DMS 273 (cell line): ENCODE data around the gene SPRY1.
A peak's percentile ranks its signal among the peaks of the same experiment; 100 is the strongest.

ENCODE experiments used
- DNase-seq: peaks from one replicate; lab custom pipeline; 2025; ENCODE audit not compliant: unreplicated experiment; lab: John Stamatoyannopoulos, UW

SPRY1 gene

GRCh38 chr4:123378794-123379193, 17.8 kb upstream of the SPRY1 start:
- DNase-seq, result no peak

GRCh38 chr4:123379392-123379791, 17.2 kb upstream of the SPRY1 start:
- DNase-seq, result no peak

DNA sequence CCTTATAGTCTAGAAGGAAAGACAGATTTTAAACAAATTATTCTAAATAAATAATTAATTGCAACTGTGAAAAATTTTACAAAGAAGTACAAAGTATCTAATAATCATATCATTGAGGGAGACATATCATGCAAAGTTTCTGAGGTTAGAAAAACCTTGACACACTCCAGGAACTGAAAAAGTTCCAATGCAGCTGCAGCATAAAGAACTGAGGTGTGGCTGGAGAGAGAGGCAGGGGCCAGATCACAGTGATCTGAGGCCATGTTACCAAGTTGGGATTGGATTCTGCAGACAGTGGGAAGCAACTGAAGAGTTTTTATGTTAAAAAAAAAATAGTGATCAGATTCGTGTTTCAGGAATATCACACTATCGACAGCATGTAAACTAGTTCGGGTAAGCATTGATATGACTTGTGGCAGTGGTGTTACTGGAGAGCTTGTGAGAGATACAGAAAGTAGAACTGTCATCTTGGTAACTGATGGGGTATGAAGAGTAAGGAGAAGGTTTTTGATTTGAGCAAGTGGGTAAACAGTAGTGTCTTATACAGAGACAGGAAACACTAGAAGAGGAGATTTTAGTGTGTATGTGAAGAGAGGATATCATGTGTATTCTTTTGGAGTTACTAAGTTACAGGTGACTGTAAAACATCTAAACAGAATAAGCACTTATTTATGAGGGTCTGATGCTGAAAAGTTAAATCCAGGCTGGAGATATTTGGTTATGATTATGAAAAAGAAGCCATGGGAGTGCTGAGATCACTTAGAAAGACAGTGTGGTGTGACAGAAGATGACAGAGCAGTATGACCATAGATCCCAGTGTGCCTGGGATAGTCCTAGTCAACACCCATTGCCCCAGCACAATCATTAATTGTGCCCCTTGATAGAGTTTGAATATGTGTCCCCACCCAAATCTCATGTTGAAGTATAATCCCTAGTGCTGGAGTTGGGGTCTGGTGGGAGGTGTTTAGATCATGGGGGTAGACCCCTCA, 15.6 kb upstream of the SPRY1 start:
- no peak for DNase-seq

DNA sequence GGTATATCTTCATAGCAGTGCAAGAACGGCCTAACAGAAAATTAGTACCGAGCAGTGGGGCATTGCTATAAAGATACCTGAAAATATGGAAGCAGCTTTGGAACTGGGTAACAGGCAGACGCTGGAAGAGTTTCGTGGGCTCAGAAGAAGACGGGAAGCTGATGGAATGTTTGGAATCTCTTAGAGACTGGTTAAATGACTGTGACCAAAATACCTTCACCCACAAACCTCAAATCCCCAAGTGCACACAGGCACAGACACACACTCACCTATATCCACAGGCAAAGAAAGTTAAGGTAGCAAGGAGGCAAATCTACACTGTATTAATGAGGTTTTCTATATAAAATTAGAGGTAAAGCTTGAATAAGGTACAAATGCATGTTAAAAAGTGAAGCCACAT, 14.6 kb upstream of the SPRY1 start:
- no peak for DNase-seq

- DNase-seq, result no peak
Measured at GRCh38 chr4:123383566-123383965, 13.0 kb upstream of the SPRY1 start.

DNA sequence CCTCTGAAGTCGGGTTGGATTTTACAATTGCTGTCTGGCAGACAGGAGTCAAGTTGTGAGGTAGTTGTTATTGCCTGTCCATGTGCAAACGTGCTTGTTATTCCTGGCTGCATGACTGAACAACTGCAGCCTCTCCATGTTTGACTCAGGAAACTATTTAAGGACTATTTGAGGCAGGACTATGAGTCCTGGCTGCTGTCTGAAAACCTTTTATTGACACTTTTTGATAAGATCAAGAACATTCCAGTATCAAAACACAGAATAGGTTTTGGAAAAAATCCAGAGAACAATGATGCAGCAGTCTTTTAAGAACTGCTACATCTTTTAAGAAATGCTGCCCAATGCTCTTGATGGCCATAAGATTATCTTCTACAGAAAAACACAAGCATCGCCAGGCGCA, 10.0 kb upstream of the SPRY1 start:
- no peak for DNase-seq

GRCh38 chr4:123390846-123391456, 5.6 kb upstream of the SPRY1 start:
- peak; percentile 34 for DNase-seq

DNA sequence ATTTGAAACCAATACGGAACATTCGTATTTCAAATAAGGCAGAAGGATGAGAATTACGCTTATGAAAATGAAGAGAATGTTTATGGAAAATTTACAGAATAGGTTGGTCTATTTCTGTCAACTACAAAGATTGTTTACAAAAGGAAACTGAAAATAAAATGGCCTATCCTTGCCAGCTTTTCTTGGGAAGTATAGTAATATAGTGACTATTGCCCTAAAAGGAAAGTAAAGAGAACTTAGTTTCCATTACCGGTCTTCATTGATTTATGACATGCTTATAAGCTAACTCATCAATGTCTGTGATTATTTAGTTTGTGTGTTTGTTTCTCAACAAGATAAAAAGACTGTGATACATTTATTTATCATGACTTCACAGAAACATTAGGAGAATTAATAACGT, 2.9 kb upstream of the SPRY1 start:
- no peak for DNase-seq

- DNase-seq, result peak; percentile 84
Measured at GRCh38 chr4:123397144-123398065, 810 bp downstream of the SPRY1 start.

DNA sequence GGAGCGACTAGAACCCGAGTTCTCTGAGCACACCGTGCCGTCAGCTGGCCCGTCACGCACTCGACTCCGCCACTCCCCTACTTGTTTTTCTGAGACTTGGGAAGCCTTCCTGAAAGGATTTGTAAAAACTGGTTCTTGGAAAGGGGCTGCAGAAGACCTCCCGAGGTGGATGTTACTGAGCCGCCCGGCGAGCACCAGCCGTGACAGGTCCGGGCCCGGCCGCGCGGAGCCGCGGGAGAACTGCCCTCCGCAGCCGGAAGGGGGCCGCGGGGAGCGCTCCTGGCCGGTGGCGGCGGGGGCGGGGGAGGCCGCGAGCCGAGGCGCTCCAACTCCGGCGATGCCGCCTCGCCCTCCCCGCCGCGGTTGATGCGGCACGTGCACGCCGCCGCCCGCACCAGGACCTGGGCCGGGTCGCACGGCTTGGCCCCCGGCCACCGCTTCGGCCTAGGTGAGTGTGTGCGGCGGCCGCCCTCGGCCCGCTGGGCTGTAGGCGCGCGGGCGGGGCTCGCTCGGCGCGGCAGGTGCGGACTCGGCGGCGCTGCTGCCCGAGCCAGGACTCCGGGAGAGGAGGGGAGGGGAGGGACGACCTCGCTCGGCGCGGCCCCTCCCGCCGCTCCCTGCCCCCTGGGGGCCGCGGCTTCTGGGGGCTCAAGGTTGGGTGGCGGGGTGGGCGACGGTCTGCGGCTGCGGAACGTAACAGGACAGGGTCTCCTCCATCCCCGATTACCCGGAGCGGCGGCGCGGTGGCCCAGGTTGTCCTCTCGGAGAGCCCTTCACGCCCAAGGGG, 1.7 kb downstream of the SPRY1 start:
- peak; percentile 84 for DNase-seq

- peak; percentile 71 for DNase-seq
Measured at GRCh38 chr4:123398853-123399626, 2.4 kb downstream of the SPRY1 start.

DNA sequence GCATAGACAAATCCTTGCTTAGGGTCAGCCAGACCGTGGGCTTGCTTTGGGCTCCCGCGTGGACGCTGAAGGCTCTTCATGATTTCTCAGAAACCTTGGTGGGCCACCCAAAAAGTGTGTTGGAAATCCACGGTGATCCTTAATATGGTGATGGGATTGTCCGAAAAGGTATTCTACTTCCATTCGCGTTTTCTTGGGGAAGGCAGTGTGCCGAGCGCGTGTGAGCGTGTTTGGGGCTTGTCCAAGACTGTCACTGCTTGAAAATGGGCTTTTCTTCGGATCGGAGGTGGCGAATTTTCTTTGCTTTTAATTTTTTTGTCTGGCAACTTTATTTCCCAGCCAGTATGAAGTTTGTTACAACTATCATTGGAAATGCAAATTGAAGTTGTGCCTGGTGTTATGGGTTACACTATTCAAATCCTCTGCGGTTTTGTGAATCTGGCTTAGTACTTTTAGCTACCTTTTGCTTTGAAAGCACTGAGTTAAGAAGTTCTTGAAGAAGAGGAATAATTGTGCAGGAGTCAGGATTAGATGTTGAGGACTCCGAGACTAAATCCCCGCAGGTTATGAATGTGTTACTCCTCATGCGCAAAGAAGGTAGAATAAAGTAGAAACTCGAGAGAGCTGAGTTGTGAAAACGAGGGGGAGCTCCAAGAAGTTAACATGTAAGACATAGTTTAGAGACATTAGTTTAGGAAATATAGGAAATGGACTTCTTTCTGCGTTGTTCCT, 3.2 kb downstream of the SPRY1 start:
- DNase-seq, result peak; percentile 60

DNA sequence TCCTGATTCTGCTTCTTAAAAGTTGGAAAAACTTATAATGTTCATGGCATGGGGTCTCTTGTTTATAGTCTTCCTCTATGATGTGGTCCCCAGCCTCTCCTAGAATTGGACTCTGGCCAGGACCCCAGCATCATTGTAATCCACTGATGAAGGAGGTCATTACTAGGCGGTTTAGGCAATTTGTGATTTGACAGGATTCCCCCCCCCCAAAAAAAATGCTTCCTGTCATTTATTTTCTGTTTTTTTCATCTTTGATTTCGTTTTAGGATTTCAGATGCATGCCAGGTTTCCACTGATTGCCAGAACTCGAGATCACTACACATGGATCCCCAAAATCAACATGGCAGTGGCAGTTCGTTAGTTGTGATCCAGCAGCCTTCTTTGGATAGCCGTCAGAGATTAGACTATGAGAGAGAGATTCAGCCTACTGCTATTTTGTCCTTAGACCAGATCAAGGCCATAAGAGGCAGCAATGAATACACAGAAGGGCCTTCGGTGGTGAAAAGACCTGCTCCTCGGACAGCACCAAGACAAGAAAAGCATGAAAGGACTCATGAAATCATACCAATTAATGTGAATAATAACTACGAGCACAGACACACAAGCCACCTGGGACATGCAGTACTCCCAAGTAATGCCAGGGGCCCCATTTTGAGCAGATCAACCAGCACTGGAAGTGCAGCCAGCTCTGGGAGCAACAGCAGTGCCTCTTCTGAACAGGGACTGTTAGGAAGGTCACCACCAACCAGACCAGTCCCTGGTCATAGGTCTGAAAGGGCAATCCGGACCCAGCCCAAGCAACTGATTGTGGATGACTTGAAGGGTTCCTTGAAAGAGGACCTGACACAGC, 4.9 kb downstream of the SPRY1 start:
- no peak for DNase-seq

- DNase-seq, result no peak
Measured at GRCh38 chr4:123402121-123402465, 5.5 kb downstream of the SPRY1 start.

- no peak for DNase-seq
Measured at GRCh38 chr4:123403080-123403604, 6.5 kb downstream of the SPRY1 start.

GRCh38 chr4:123404533-123404932, 7.9 kb downstream of the SPRY1 start:
- DNase-seq, result no peak

GRCh38 chr4:123405267-123405865, 8.8 kb downstream of the SPRY1 start:
- DNase-seq, result peak; percentile 40

DNA sequence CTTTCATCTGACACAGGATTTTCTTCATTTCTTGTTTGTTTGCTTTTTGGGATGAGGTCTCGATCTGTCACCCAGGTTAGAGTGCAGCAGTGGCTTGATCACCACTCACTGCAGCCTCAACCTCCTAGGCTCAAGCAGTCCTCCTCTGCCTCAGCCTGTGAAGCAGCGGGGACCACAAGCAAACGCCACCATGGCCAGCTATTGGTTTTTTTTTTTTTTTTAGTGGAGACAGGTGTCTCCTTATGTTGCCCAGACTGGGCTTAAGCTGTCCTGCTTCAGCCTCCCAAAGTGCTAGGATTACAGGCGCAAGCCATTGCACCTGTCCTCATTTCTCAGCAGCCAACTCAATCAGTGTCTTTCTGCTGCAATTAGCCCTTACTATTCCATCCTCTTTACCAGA, 10.3 kb downstream of the SPRY1 start:
- no peak for DNase-seq
